Measurements from ENCODE around the gene OCA2.

The OCA2 gene

DNA sequence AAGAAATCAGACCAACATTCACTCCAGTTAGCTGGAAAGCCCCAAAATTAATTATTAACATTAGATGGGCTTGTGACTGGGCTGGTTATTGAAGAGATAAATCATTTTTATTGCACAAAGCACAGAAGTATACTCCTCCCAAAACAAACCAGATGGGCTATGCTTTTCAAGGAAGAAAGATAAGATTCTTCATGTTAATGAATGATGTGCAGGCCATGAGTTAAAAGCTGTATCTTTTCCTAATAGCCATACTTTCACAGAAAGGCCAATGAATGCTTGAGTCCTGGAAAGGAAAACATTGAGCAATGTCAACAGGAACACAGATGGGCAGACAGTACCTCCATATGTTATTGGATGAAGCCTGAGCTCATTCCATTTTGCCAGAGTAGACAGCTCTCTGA, 55.4 kb downstream of the OCA2 start:
- no peak overlapping the region for H3K14ac ChIP-seq (ENCODE audit: low read length)
- DNase-seq: no peak
- H2AK5ac ChIP-seq (ENCODE audit: low read length): no peak overlapping the region
- no peaks in the 10 kb centered on the region for H3K27me3 ChIP-seq (ENCODE audit: insufficient read depth, low read length)
- no peak overlapping the region for H4K8ac ChIP-seq (ENCODE audit: low read depth, low read length)
- H2AFZ ChIP-seq (ENCODE audit: insufficient read depth, low read length, poor library complexity): no peak overlapping the region
- no peaks in the 10 kb centered on the region for H3K9me3 ChIP-seq (ENCODE audit: insufficient read depth, low read depth, low read length)
- H3K27ac ChIP-seq (ENCODE audit: low read depth, low read length): no peak overlapping the region
- no peak overlapping the region for H4K91ac ChIP-seq (ENCODE audit: low read depth, low read length)
- no peak overlapping the region for H2BK12ac ChIP-seq (ENCODE audit: low read length)
- no peak overlapping the region for H3K4me3 ChIP-seq (ENCODE audit: low read depth, low read length)
- H3K18ac ChIP-seq (ENCODE audit: low read length): no peak overlapping the region
- no peak overlapping the region for H2BK5ac ChIP-seq (ENCODE audit: low read depth, low read length, poor library complexity)
- no peaks in the 10 kb centered on the region for H3K4me1 ChIP-seq (ENCODE audit: control insufficient read depth in 1 of 2, insufficient read depth in 2 of 2, low read length in 2 of 2)
- no peak overlapping the region for H3K4me2 ChIP-seq (ENCODE audit: low read length)
- H3K4ac ChIP-seq (ENCODE audit: low read depth, low read length): no peak overlapping the region
- H3K36me3 ChIP-seq (ENCODE audit: control insufficient read depth in 1 of 2, insufficient read depth in 2 of 2, low read length in 2 of 2): no peaks in the 10 kb centered on the region
- H3K79me1 ChIP-seq (ENCODE audit: low read length): no peaks in the 10 kb centered on the region
- H3K23ac ChIP-seq (ENCODE audit: low read length): no peak overlapping the region
- no peaks in the 10 kb centered on the region for H3K79me2 ChIP-seq (ENCODE audit: control insufficient read depth, insufficient read depth, low read length, poor library complexity)
- H4K12ac ChIP-seq (ENCODE audit: low read depth, low read length): no peak overlapping the region
- H2BK120ac ChIP-seq (ENCODE audit: insufficient read depth, low read length, poor library complexity): no peak overlapping the region
- no peak overlapping the region for H3K9ac ChIP-seq (ENCODE audit: low read length)

DNA sequence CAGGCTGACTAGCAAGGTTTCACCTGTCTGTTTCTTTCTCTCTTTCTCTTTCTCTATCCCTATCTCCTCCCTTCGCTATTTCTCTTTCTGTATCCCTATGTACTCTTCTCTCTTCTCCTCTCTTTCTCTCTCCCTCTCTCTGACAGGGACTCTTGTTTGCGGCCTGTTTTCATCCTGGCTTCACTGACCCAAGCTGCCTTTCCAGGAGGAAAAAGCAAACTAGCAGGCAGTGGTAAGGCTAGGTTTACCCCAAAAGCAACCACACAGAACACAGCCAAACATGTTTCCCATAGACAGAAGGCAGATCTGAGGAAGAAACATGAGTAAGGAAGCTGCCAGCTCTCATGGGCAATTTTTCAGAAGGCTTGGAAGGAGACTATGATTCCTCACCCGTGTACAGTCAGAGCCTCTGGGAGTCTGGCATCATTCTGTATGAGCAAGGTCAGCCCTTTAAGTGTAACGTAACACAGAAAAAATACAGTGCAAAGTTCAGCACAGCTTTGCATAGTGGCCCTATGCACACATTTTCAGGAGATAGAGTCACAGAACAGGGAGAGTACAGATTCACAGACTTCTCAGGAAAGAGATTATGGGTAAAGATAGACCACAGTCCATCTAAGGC, 61.0 kb downstream of the OCA2 start:
- no peak for DNase-seq
- H3K18ac ChIP-seq (ENCODE audit: low read length): no peak overlapping the region
- H4K8ac ChIP-seq (ENCODE audit: low read depth, low read length): no peak overlapping the region
- H2AK5ac ChIP-seq (ENCODE audit: low read length): no peak overlapping the region
- no peaks in the 10 kb centered on the region for H3K27me3 ChIP-seq (ENCODE audit: insufficient read depth, low read length)
- H3K36me3 ChIP-seq (ENCODE audit: control insufficient read depth in 1 of 2, insufficient read depth in 2 of 2, low read length in 2 of 2): no peaks in the 10 kb centered on the region
- no peak overlapping the region for H4K91ac ChIP-seq (ENCODE audit: low read depth, low read length)
- no peaks in the 10 kb centered on the region for H3K79me1 ChIP-seq (ENCODE audit: low read length)
- 100% methylated on average over 1 of the region's 4 CpGs for WGBS (ENCODE audit: extremely low coverage, insufficient coverage, insufficient read length)
- no peak overlapping the region for H3K4me2 ChIP-seq (ENCODE audit: low read length)
- no peak overlapping the region for H3K23ac ChIP-seq (ENCODE audit: low read length)
- no peak overlapping the region for H3K27ac ChIP-seq (ENCODE audit: low read depth, low read length)
- H3K14ac ChIP-seq (ENCODE audit: low read length): no peak overlapping the region
- no peak overlapping the region for H2BK5ac ChIP-seq (ENCODE audit: low read depth, low read length, poor library complexity)
- H2BK12ac ChIP-seq (ENCODE audit: low read length): no peak overlapping the region
- H4K12ac ChIP-seq (ENCODE audit: low read depth, low read length): no peak overlapping the region
- no peaks in the 10 kb centered on the region for H3K79me2 ChIP-seq (ENCODE audit: control insufficient read depth, insufficient read depth, low read length, poor library complexity)
- no peaks in the 10 kb centered on the region for H3K4me1 ChIP-seq (ENCODE audit: control insufficient read depth in 1 of 2, insufficient read depth in 2 of 2, low read length in 2 of 2)
- no peak overlapping the region for H2BK120ac ChIP-seq (ENCODE audit: insufficient read depth, low read length, poor library complexity)
- H3K4me3 ChIP-seq (ENCODE audit: low read depth, low read length): no peak overlapping the region
- no peak overlapping the region for H3K9ac ChIP-seq (ENCODE audit: low read length)
- H2AFZ ChIP-seq (ENCODE audit: insufficient read depth, low read length, poor library complexity): no peak overlapping the region
- no peak overlapping the region for H3K4ac ChIP-seq (ENCODE audit: low read depth, low read length)
- no peaks in the 10 kb centered on the region for H3K9me3 ChIP-seq (ENCODE audit: insufficient read depth, low read depth, low read length)

DNA sequence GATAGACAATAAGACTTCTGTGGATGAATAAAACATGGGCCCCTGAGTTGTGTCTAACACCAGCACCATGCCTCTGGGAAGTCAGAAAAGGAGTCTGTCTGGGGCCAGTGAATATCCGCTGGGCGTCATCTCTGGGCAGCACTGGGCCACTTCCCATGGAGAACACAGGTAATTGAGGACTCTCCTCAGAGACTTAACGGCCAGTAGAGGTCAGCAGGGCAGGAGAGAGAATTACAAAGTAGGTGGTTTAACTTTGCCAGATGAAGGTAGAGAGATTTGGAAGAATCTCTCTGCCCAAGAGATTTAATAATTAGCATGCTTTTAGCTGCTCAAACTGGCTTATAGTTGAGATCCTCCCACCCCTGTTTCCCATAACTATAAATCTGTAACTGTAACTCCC, 65.7 kb downstream of the OCA2 start:
- H3K18ac ChIP-seq (ENCODE audit: low read length): no peak overlapping the region
- no peaks in the 10 kb centered on the region for H3K36me3 ChIP-seq (ENCODE audit: control insufficient read depth in 1 of 2, insufficient read depth in 2 of 2, low read length in 2 of 2)
- H3K4me1 ChIP-seq (ENCODE audit: control insufficient read depth in 1 of 2, insufficient read depth in 2 of 2, low read length in 2 of 2): no peaks in the 10 kb centered on the region
- H2AFZ ChIP-seq (ENCODE audit: insufficient read depth, low read length, poor library complexity): no peak overlapping the region
- no peak for DNase-seq
- no peaks in the 10 kb centered on the region for H3K27me3 ChIP-seq (ENCODE audit: insufficient read depth, low read length)
- WGBS (ENCODE audit: extremely low coverage, insufficient coverage, insufficient read length): no CpG with 5 or more reads among the region's 3 CpGs
- H3K79me2 ChIP-seq (ENCODE audit: control insufficient read depth, insufficient read depth, low read length, poor library complexity): no peaks in the 10 kb centered on the region
- H4K12ac ChIP-seq (ENCODE audit: low read depth, low read length): no peak overlapping the region
- H3K9ac ChIP-seq (ENCODE audit: low read length): no peak overlapping the region
- H3K9me3 ChIP-seq (ENCODE audit: insufficient read depth, low read depth, low read length): no peaks in the 10 kb centered on the region
- no peak overlapping the region for H3K4ac ChIP-seq (ENCODE audit: low read depth, low read length)
- H3K4me2 ChIP-seq (ENCODE audit: low read length): no peak overlapping the region
- no peak overlapping the region for H3K4me3 ChIP-seq (ENCODE audit: low read depth, low read length)
- H4K8ac ChIP-seq (ENCODE audit: low read depth, low read length): no peak overlapping the region
- H3K23ac ChIP-seq (ENCODE audit: low read length): no peak overlapping the region
- H3K14ac ChIP-seq (ENCODE audit: low read length): no peak overlapping the region
- H2BK120ac ChIP-seq (ENCODE audit: insufficient read depth, low read length, poor library complexity): no peak overlapping the region
- H4K91ac ChIP-seq (ENCODE audit: low read depth, low read length): no peak overlapping the region
- no peak overlapping the region for H2BK12ac ChIP-seq (ENCODE audit: low read length)
- H2AK5ac ChIP-seq (ENCODE audit: low read length): no peak overlapping the region
- H2BK5ac ChIP-seq (ENCODE audit: low read depth, low read length, poor library complexity): no peak overlapping the region
- no peak overlapping the region for H3K27ac ChIP-seq (ENCODE audit: low read depth, low read length)
- H3K79me1 ChIP-seq (ENCODE audit: low read length): no peaks in the 10 kb centered on the region

DNA sequence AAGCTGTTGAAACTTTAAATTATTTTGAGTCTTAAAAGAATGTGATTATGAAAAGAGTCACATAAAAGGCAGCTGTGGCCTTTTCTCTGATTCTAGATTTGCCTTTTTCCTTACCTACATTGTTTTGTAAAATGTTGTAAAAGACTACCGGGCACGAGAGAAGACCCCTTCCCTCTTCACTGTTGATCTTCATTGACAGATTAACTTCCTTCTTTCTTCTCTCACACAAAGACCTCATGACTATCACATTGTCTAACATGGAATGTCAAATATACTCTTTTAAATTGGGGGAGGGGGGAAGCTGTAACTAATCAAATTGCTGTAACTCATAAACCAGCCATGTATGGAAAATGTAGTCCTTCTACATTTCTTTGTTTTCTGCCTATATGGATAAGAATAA, 68.3 kb downstream of the OCA2 start:
- Histone ChIP-seq H3K4me3 (ENCODE audit: low read depth, low read length) (no peak overlapping the region), H2BK120ac (ENCODE audit: insufficient read depth, low read length, poor library complexity) (no peak overlapping the region), H3K4ac (ENCODE audit: low read depth, low read length) (no peak overlapping the region), H3K14ac (ENCODE audit: low read length) (no peak overlapping the region), H3K4me2 (ENCODE audit: low read length) (no peak overlapping the region), H3K27me3 (ENCODE audit: insufficient read depth, low read length) (no peaks in the 10 kb centered on the region), H3K79me2 (ENCODE audit: control insufficient read depth, insufficient read depth, low read length, poor library complexity) (no peaks in the 10 kb centered on the region), H3K9ac (ENCODE audit: low read length) (no peak overlapping the region), H4K91ac (ENCODE audit: low read depth, low read length) (no peak overlapping the region), H4K12ac (ENCODE audit: low read depth, low read length) (no peak overlapping the region), H3K4me1 (ENCODE audit: control insufficient read depth in 1 of 2, insufficient read depth in 2 of 2, low read length in 2 of 2) (no peaks in the 10 kb centered on the region), H3K36me3 (ENCODE audit: control insufficient read depth in 1 of 2, insufficient read depth in 2 of 2, low read length in 2 of 2) (no peaks in the 10 kb centered on the region), H2BK5ac (ENCODE audit: low read depth, low read length, poor library complexity) (no peak overlapping the region), H3K27ac (ENCODE audit: low read depth, low read length) (no peak overlapping the region), H4K8ac (ENCODE audit: low read depth, low read length) (no peak overlapping the region), H2BK12ac (ENCODE audit: low read length) (no peak overlapping the region), H3K9me3 (ENCODE audit: insufficient read depth, low read depth, low read length) (no peaks in the 10 kb centered on the region), H3K23ac (ENCODE audit: low read length) (no peak overlapping the region), H2AFZ (ENCODE audit: insufficient read depth, low read length, poor library complexity) (no peak overlapping the region), H3K18ac (ENCODE audit: low read length) (no peak overlapping the region), H2AK5ac (ENCODE audit: low read length) (no peak overlapping the region), H3K79me1 (ENCODE audit: low read length) (no peaks in the 10 kb centered on the region)
- no peak for DNase-seq
- no CpG with 5 or more reads among the region's 2 CpGs for WGBS (ENCODE audit: extremely low coverage, insufficient coverage, insufficient read length)

Data from trophoblast cell (in vitro differentiated cells and primary cell).